ENCODE measurements around the gene HDAC4.

Gene HDAC4

GRCh38 chr2:239106314-239106908 is 294.4 kb downstream of the HDAC4 start:
- peak; percentile 63 for DNase-seq (ENCODE audit: low spot score)

- DNase-seq (ENCODE audit: low spot score), result no peak
Observed at GRCh38 chr2:239105234-239105633, 295.6 kb downstream of the HDAC4 start.

GRCh38 chr2:239104800-239105199 is 296.0 kb downstream of the HDAC4 start:
- DNase-seq (ENCODE audit: low spot score), result no peak

GRCh38 chr2:239103125-239104098 is 297.4 kb downstream of the HDAC4 start:
- DNase-seq (ENCODE audit: low spot score), result no peak

GRCh38 chr2:239102266-239102665 is 298.6 kb downstream of the HDAC4 start:
- no peak for DNase-seq (ENCODE audit: low spot score)

- no peak for DNase-seq (ENCODE audit: low spot score)
Observed at GRCh38 chr2:239101807-239102206, 299.0 kb downstream of the HDAC4 start.

GRCh38 chr2:239101071-239101470 is 299.7 kb downstream of the HDAC4 start:
- DNase-seq (ENCODE audit: low spot score), result no peak

- DNase-seq (ENCODE audit: low spot score), result no peak
Observed at GRCh38 chr2:239099474-239099873, 301.3 kb downstream of the HDAC4 start.

- DNase-seq (ENCODE audit: low spot score), result no peak
Observed at GRCh38 chr2:239098288-239098970, 302.4 kb downstream of the HDAC4 start.

GRCh38 chr2:239097428-239097696 is 303.5 kb downstream of the HDAC4 start:
- DNase-seq (ENCODE audit: low spot score), result no peak

- DNase-seq (ENCODE audit: low spot score), result no peak
Observed at GRCh38 chr2:239096676-239097427, 304.0 kb downstream of the HDAC4 start.

GRCh38 chr2:239095460-239096081 is 305.2 kb downstream of the HDAC4 start:
- no peak for DNase-seq (ENCODE audit: low spot score)

- no peak for DNase-seq (ENCODE audit: low spot score)
Observed at GRCh38 chr2:239094867-239095266, 306.0 kb downstream of the HDAC4 start.

- DNase-seq (ENCODE audit: low spot score), result no peak
Observed at GRCh38 chr2:239093952-239094351, 306.9 kb downstream of the HDAC4 start.

- no peak for DNase-seq (ENCODE audit: low spot score)
Observed at GRCh38 chr2:239093542-239093941, 307.3 kb downstream of the HDAC4 start.

- DNase-seq (ENCODE audit: low spot score), result no peak
Observed at GRCh38 chr2:239092571-239093294, 308.1 kb downstream of the HDAC4 start.

GRCh38 chr2:239089884-239090283 is 310.9 kb downstream of the HDAC4 start:
- DNase-seq (ENCODE audit: low spot score), result no peak

- no peak for DNase-seq (ENCODE audit: low spot score)
Observed at GRCh38 chr2:239087046-239087710, 313.6 kb downstream of the HDAC4 start.

- DNase-seq (ENCODE audit: low spot score), result no peak
Observed at GRCh38 chr2:239086325-239087020, 314.3 kb downstream of the HDAC4 start.
